ENCODE data around the gene BRF1. TPM values are rescaled to one million over a fixed set of nuclear protein-coding genes. Genes with fewer than 3 reads are reported as not detected.
A peak's percentile ranks its signal among the peaks of the same experiment; 100 is the strongest.

BRF1 gene
- total RNA-seq, 1 donor from 2014 or later = 16.9 TPM

DNA sequence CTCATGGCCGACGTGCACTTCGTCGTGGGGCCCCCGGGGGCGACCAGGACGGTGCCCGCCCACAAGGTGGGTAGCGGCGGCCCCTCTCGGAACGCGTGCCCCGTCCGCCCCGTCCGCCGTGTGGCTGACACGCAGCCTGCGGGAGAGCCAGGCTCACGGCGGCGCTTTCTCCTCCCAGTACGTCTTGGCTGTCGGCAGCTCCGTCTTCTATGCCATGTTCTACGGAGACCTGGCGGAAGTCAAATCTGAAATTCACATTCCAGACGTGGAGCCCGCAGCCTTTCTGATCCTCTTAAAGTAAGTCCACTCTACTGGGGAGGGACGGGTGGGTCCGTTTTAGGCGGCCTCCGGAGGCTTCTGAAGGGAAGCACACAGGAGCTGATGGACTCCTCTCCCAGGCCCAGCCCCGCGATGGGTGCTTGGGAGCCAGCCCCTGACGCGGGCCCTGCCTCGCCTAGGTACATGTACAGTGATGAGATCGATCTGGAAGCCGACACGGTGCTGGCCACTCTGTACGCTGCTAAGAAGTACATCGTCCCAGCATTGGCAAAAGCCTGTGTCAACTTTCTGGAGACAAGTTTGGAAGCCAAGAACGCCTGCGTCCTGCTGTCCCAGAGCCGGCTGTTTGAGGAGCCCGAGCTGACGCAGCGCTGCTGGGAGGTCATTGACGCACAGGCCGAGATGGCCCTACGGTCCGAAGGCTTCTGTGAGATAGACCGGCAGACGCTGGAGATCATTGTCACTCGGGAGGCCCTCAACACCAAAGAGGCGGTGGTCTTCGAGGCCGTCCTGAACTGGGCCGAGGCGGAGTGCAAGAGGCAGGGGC lies 51.4 kb downstream of the BRF1 start:
- Mint-ChIP-seq H3K4me3 (peak overlapping the region; percentile 86), H3K27ac (no peak overlapping the region), H3K27me3 (ENCODE audit: insufficient read depth, low read depth) (peaks cover 4% of the 10 kb centered on the region), H3K4me1 (peaks cover 4% of the 10 kb centered on the region), H3K36me3 (peaks cover 17% of the 10 kb centered on the region), H3K9me3 (no peaks in the 10 kb centered on the region)
- DNase-seq (ENCODE audit: low spot score) = peak; percentile 52
- Histone ChIP-seq H3F3A (ENCODE audit: low read depth) (peaks cover 11% of the 10 kb centered on the region), H3K9me3 (ENCODE audit: low read depth) (no peaks in the 10 kb centered on the region), H3K4me1 (peaks cover 10% of the 10 kb centered on the region), H3K27me3 (peaks cover 7% of the 10 kb centered on the region), H3K36me3 (no peaks in the 10 kb centered on the region), H3K4me2 (peak overlapping the region; percentile 95), H3K4me3 (peak overlapping the region; percentile 64), H2AFZ (replicated peaks) (no peak overlapping the region), H3K9ac (no peak overlapping the region), H3K79me2 (ENCODE audit: low read depth) (peaks cover 27% of the 10 kb centered on the region), H3K27ac (no peak overlapping the region), H4K20me1 (ENCODE audit: low read depth) (peaks cover 37% of the 10 kb centered on the region)
- TF ChIP-seq EZH2 (IDR thresholded peaks at IDR 0.05) (no peak), EZH2phosphoT487 (IDR thresholded peaks at IDR 0.05) (no peak)
- TF ChIP-seq, protein P1, sequence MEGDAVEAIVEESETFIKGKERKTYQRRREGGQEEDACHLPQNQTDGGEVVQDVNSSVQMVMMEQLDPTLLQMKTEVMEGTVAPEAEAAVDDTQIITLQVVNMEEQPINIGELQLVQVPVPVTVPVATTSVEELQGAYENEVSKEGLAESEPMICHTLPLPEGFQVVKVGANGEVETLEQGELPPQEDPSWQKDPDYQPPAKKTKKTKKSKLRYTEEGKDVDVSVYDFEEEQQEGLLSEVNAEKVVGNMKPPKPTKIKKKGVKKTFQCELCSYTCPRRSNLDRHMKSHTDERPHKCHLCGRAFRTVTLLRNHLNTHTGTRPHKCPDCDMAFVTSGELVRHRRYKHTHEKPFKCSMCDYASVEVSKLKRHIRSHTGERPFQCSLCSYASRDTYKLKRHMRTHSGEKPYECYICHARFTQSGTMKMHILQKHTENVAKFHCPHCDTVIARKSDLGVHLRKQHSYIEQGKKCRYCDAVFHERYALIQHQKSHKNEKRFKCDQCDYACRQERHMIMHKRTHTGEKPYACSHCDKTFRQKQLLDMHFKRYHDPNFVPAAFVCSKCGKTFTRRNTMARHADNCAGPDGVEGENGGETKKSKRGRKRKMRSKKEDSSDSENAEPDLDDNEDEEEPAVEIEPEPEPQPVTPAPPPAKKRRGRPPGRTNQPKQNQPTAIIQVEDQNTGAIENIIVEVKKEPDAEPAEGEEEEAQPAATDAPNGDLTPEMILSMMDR (IDR thresholded peaks at IDR 0.05) = no peak

DNA sequence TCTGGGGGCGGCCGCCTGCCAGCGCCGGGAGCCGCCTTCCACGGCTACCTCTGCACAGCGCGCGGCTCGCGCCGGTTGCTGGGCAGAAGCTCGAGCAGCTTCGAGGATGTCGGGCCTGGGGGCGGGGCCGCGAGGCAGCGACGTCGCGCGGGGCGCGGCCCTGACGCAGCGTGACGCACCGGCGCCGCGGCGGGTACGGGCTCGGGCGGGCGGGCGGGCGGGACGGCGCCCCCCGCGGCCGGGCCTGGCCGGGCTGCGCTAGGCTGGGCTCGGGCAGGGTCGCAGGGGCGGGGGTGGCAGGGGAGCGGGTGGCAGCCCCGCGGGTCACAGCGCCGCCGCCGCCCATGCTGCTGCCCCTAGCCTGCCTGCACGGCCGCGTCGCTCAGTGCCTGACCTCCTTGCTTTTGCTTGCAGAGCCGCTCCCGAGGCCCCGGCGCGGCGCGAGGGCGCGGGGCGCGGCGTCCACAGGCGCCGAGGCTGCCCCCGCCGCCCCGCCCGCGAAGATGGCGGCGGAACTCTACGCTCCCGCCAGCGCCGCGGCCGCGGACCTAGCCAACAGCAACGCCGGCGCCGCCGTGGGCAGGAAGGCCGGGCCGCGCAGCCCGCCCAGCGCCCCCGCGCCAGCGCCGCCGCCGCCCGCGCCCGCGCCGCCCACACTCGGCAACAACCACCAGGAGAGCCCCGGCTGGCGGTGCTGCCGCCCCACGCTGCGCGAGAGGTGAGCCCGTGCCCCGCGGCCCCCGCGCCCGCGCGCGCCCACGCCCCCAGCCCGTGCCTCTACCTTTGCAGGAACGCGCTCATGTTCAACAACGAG lies 52.2 kb downstream of the BRF1 start, which contains the start of gene BTBD6:
Gene BTBD6, plus strand, starts transcription at position 166 of the 814 bp plus-strand sequence. Its CDS starts 179 bp downstream, at position 345.
- Histone ChIP-seq H3K79me2 (ENCODE audit: low read depth) (peaks cover 35% of the 10 kb centered on the region), H3F3A (ENCODE audit: low read depth) (peaks cover 11% of the 10 kb centered on the region), H3K9me3 (ENCODE audit: low read depth) (no peaks in the 10 kb centered on the region), H3K4me3 (peak within 1 kb of the TSS; percentile 64), H3K4me2 (peak within 1 kb of the TSS; percentile 95), H3K9ac (no peak within 1 kb of the TSS), H3K27ac (no peak within 1 kb of the TSS), H3K36me3 (no peaks in the 10 kb centered on the region), H3K4me1 (peaks cover 10% of the 10 kb centered on the region), H2AFZ (replicated peaks) (peak within 1 kb of the TSS; percentile 71), H4K20me1 (ENCODE audit: low read depth) (peaks cover 37% of the 10 kb centered on the region), H3K27me3 (peaks cover 7% of the 10 kb centered on the region)
- Mint-ChIP-seq H3K27ac (no peak within 1 kb of the TSS), H3K4me1 (peaks cover 4% of the 10 kb centered on the region), H3K4me3 (peak within 1 kb of the TSS; percentile 86), H3K27me3 (ENCODE audit: insufficient read depth, low read depth) (peaks cover 4% of the 10 kb centered on the region), H3K9me3 (no peaks in the 10 kb centered on the region), H3K36me3 (peaks cover 16% of the 10 kb centered on the region)
- TF ChIP-seq, protein P1 (IDR thresholded peaks at IDR 0.05) = no peak
- TF ChIP-seq EZH2phosphoT487 (IDR thresholded peaks at IDR 0.05) = no peak
- no peak for TF ChIP-seq EZH2 (IDR thresholded peaks at IDR 0.05)
- DNase-seq (ENCODE audit: low spot score) = peak; percentile 94

DNA sequence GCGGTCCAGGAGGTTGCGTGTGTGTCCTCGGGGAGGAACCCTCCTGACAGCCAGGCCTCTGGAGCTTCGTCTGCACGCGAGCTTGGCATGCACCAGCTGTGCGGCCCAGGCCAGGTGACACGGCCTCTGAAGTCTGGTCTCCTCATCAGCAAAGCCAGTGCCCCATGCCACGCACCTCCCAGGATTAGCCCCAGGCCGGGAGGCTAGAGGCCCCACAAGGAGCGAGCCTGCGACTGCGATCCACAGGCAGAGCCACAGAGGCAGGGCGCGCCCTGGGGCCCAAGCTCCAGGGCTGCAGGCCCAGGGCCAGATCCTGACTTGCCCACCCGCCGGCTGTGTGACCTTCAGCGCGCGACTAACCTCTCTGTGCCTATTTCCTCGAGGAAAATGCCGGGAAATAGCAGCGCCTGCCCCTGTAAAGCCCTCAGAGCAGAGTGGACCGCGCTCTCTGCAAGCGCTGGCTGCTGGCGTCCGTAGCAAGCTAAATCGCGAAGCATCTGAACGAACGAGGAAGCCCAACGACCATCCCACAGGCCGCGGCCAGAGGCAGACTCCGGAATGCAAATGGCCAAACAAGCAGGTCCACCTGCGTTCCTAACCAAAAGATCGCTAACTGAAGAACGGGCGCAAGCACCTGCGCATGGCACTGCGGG lies 53.0 kb downstream of the BRF1 start:
- peaks cover 35% of the 10 kb centered on the region for H3K79me2 ChIP-seq (ENCODE audit: low read depth)
- no peak overlapping the region for H3K27ac Mint-ChIP-seq
- H3F3A ChIP-seq (ENCODE audit: low read depth) = peaks cover 11% of the 10 kb centered on the region
- peaks cover 16% of the 10 kb centered on the region for H3K36me3 Mint-ChIP-seq
- peak overlapping the region; percentile 64 for H3K4me3 ChIP-seq
- peaks cover 4% of the 10 kb centered on the region for H3K4me1 Mint-ChIP-seq
- H3K4me1 ChIP-seq = peaks cover 10% of the 10 kb centered on the region
- H3K4me2 ChIP-seq = peak overlapping the region; percentile 95
- H3K27me3 ChIP-seq = peaks cover 7% of the 10 kb centered on the region
- peaks cover 4% of the 10 kb centered on the region for H3K27me3 Mint-ChIP-seq (ENCODE audit: insufficient read depth, low read depth)
- TF ChIP-seq, protein P1 (IDR thresholded peaks at IDR 0.05) = no peak
- no peak for TF ChIP-seq EZH2phosphoT487 (IDR thresholded peaks at IDR 0.05)
- TF ChIP-seq EZH2 (IDR thresholded peaks at IDR 0.05) = no peak
- peak; percentile 14 for DNase-seq (ENCODE audit: low spot score)
- H4K20me1 ChIP-seq (ENCODE audit: low read depth) = peaks cover 34% of the 10 kb centered on the region
- no peak overlapping the region for H3K27ac ChIP-seq
- H3K9me3 ChIP-seq (ENCODE audit: low read depth) = no peaks in the 10 kb centered on the region
- no peak overlapping the region for H3K9ac ChIP-seq
- H3K36me3 ChIP-seq = no peaks in the 10 kb centered on the region
- no peaks in the 10 kb centered on the region for H3K9me3 Mint-ChIP-seq
- H2AFZ ChIP-seq (replicated peaks) = peak overlapping the region; percentile 71
- H3K4me3 Mint-ChIP-seq = peak overlapping the region; percentile 86
